ENCODE results near the gene UXS1. TPM values are rescaled to one million over a fixed set of nuclear protein-coding genes. Genes with fewer than 3 reads are reported as not detected.

The UXS1 gene
- polyA plus RNA-seq, 3 donors, result 23.4 to 33.8 (median 29.3) TPM

- peak overlapping the region in 1 of 7 donors; percentile 34 for H3K27ac Mint-ChIP-seq
Measured at GRCh38 chr2:106117882-106118684, 76.0 kb downstream of the UXS1 start.

GRCh38 chr2:106117347-106117746 is 76.8 kb downstream of the UXS1 start:
- Histone ChIP-seq H3K27me3 (ENCODE audit: control insufficient read depth in 2 of 2, insufficient read depth in 2 of 2, low read length in 2 of 2) (no peaks in the 10 kb centered on the region), H3K4me3 (replicated peaks in 1 of 3; ENCODE audit: low read depth in 2 of 3, low read length in 3 of 3) (no peak overlapping the region), H2AFZ (ENCODE audit: insufficient read depth, low read depth, low read length, poor library complexity, severe bottlenecking) (no peak overlapping the region), H3K79me2 (ENCODE audit: insufficient read depth, low read length) (no peaks in the 10 kb centered on the region), H3K4me2 (replicated peaks; ENCODE audit: extremely low read depth, low read length, poor library complexity, severe bottlenecking) (no peak overlapping the region), H3K36me3 (replicated peaks in 1 of 2; ENCODE audit: control insufficient read depth in 1 of 2, insufficient read depth in 2 of 2, low read length in 2 of 2) (peaks cover 32 to 91% of the 10 kb centered on the region in 2 donors), H3K4me1 (ENCODE audit: control insufficient read depth in 1 of 2, insufficient read depth in 2 of 2, low read length in 2 of 2) (no peaks in the 10 kb centered on the region), H3K9ac (ENCODE audit: insufficient read depth, low read length, poor library complexity, severe bottlenecking) (no peak overlapping the region), H3K27ac (ENCODE audit: low read depth in 1 of 2, low read length in 2 of 2) (no peak overlapping the region), H4K20me1 (ENCODE audit: insufficient read depth, low read length) (no peaks in the 10 kb centered on the region), H3K9me3 (replicated peaks in 1 of 2; ENCODE audit: control insufficient read depth in 1 of 2, insufficient read depth in 1 of 2, low read length in 2 of 2) (no peaks in the 10 kb centered on the region)
- no peaks in the 10 kb centered on the region for H3K27me3 Mint-ChIP-seq (ENCODE audit: low read depth in 3 of 3)
- 100% methylated on average over 4 of the region's 5 CpGs for WGBS (ENCODE audit: insufficient coverage)
- H3K4me1 Mint-ChIP-seq, result peaks cover 15% of the 10 kb centered on the region
- intact Hi-C loops (cut with micrococcal nuclease), result no loop called here
- no peak overlapping the region for H3K4me3 Mint-ChIP-seq
- no peak for TF ChIP-seq CTCF (IDR thresholded peaks at IDR 0.05)
- no peaks in the 10 kb centered on the region for H3K9me3 Mint-ChIP-seq
- DNase-seq, result no peak
- H3K27ac Mint-ChIP-seq, result no peak overlapping the region
- H3K36me3 Mint-ChIP-seq, result peaks cover 59 to 60% of the 10 kb centered on the region in 2 donors

More at GRCh38 chr2:106117882-106118684, 76.0 kb downstream of the UXS1 start:
- Mint-ChIP-seq H3K9me3 (no peaks in the 10 kb centered on the region), H3K4me3 (no peak overlapping the region), H3K4me1 (peaks cover 15% of the 10 kb centered on the region), H3K36me3 (peaks cover 61% of the 10 kb centered on the region in 2 donors), H3K27me3 (ENCODE audit: low read depth in 3 of 3) (no peaks in the 10 kb centered on the region)
- Histone ChIP-seq H3K9me3 (replicated peaks in 1 of 2; ENCODE audit: control insufficient read depth in 1 of 2, insufficient read depth in 1 of 2, low read length in 2 of 2) (no peaks in the 10 kb centered on the region), H3K79me2 (ENCODE audit: insufficient read depth, low read length) (no peaks in the 10 kb centered on the region), H3K4me3 (replicated peaks in 1 of 3; ENCODE audit: low read depth in 2 of 3, low read length in 3 of 3) (no peak overlapping the region), H3K9ac (ENCODE audit: insufficient read depth, low read length, poor library complexity, severe bottlenecking) (no peak overlapping the region), H3K4me2 (replicated peaks; ENCODE audit: extremely low read depth, low read length, poor library complexity, severe bottlenecking) (no peak overlapping the region), H4K20me1 (ENCODE audit: insufficient read depth, low read length) (no peaks in the 10 kb centered on the region), H3K4me1 (ENCODE audit: control insufficient read depth in 1 of 2, insufficient read depth in 2 of 2, low read length in 2 of 2) (no peaks in the 10 kb centered on the region), H3K27ac (ENCODE audit: low read depth in 1 of 2, low read length in 2 of 2) (no peak overlapping the region), H3K36me3 (replicated peaks in 1 of 2; ENCODE audit: control insufficient read depth in 1 of 2, insufficient read depth in 2 of 2, low read length in 2 of 2) (peaks cover 32 to 91% of the 10 kb centered on the region in 2 donors), H2AFZ (ENCODE audit: insufficient read depth, low read depth, low read length, poor library complexity, severe bottlenecking) (no peak overlapping the region), H3K27me3 (ENCODE audit: control insufficient read depth in 2 of 2, insufficient read depth in 2 of 2, low read length in 2 of 2) (no peaks in the 10 kb centered on the region)
- TF ChIP-seq CTCF (IDR thresholded peaks at IDR 0.05), result no peak
- 95% methylated on average over 3 of the region's 9 CpGs for WGBS (ENCODE audit: insufficient coverage)
- DNase-seq, result no peak
- intact Hi-C loops (cut with micrococcal nuclease), result no loop called here

Data from CD14-positive monocyte (primary cell).